Mesenchymal stem cell (in vitro differentiated cells and primary cell): Measurements from ENCODE around the gene KLHL29.

Experiments
- DNase-seq: peaks from one replicate; pipeline ENCODE4 v3.0.0-alpha.2; 2013
- H2AFZ ChIP-seq: one replicate; pipeline ENCODE4 v1.6.1; 2013; ENCODE audit warnings: low read depth, mild to moderate bottlenecking, control low read depth, inconsistent platforms, low read length, moderate library complexity
- H2AK5ac ChIP-seq: 2 replicates; pipeline ENCODE4 v1.6.1; 2013; ENCODE audit warnings: low read length, moderate library complexity, mild to moderate bottlenecking, inconsistent platforms; ENCODE audit not compliant: severe bottlenecking
- H2BK120ac ChIP-seq: one replicate; pipeline ENCODE4 v1.6.1; 2013; ENCODE audit warnings: low read depth, mild to moderate bottlenecking, inconsistent platforms, low read length, moderate library complexity
- H2BK12ac ChIP-seq, 2 experiments: one replicate each; pipeline ENCODE4 v1.6.1; 2013; ENCODE audit warnings: inconsistent platforms in 2 of 2, low read length in 2 of 2, mild to moderate bottlenecking in 2 of 2, moderate library complexity in 2 of 2, control low read depth in 1 of 2
- H2BK15ac ChIP-seq: one replicate; pipeline ENCODE4 v1.6.1; 2013; ENCODE audit warnings: mild to moderate bottlenecking, low read depth, inconsistent platforms; ENCODE audit not compliant: poor library complexity, severe bottlenecking
- H2BK5ac ChIP-seq: 2 replicates; pipeline ENCODE4 v1.6.1; 2013; ENCODE audit warnings: low read depth, mild to moderate bottlenecking, low read length, control low read depth, inconsistent platforms; ENCODE audit not compliant: poor library complexity, severe bottlenecking
- H3K14ac ChIP-seq, 2 experiments: one replicate each; pipeline ENCODE4 v1.6.1; 2013; ENCODE audit warnings: inconsistent platforms in 2 of 2, low read length in 2 of 2, control low read depth in 1 of 2, mild to moderate bottlenecking in 1 of 2, moderate library complexity in 1 of 2
- H3K18ac ChIP-seq, 2 experiments: one replicate each; pipeline ENCODE4 v1.6.1; 2013; ENCODE audit warnings: inconsistent platforms in 2 of 2, low read length in 2 of 2, control low read depth in 1 of 2, low read depth in 1 of 2, mild to moderate bottlenecking in 1 of 2
- H3K23ac ChIP-seq, 2 experiments: one replicate each; pipeline ENCODE4 v1.6.1; 2013; ENCODE audit warnings: inconsistent platforms in 2 of 2, low read length in 2 of 2, mild to moderate bottlenecking in 2 of 2, moderate library complexity in 2 of 2, control low read depth in 1 of 2
- H3K27ac ChIP-seq: 2 replicates; pipeline ENCODE4 v1.5.1; 2013; ENCODE audit warnings: mild to moderate bottlenecking, moderate library complexity, low read length, control low read depth, inconsistent platforms; ENCODE audit not compliant: poor library complexity, severe bottlenecking
- H3K27me3 ChIP-seq, 2 experiments: 2 replicates each; pipeline versions ENCODE4 v1.6.1 to v1.7.0; 2013; ENCODE audit warnings: low read length in 2 of 2, mild to moderate bottlenecking in 2 of 2, moderate library complexity in 2 of 2, control low read depth in 1 of 2, inconsistent platforms in 1 of 2; ENCODE audit not compliant: control insufficient read depth in 1 of 2, insufficient read depth in 1 of 2
- H3K36me3 ChIP-seq, 2 experiments: 2 replicates each; pipeline versions ENCODE4 v1.6.1 to v1.7.0; 2013; ENCODE audit warnings: low read length in 2 of 2, control low read depth in 1 of 2, inconsistent platforms in 1 of 2, low read depth in 1 of 2, mild to moderate bottlenecking in 1 of 2; ENCODE audit not compliant: insufficient read depth in 2 of 2, control insufficient read depth in 1 of 2
- H3K4ac ChIP-seq, 2 experiments: one replicate each; pipeline ENCODE4 v1.6.1; 2013; ENCODE audit warnings: inconsistent platforms in 2 of 2, low read length in 2 of 2, mild to moderate bottlenecking in 2 of 2, moderate library complexity in 2 of 2, control low read depth in 1 of 2, low read depth in 1 of 2
- H3K4me1 ChIP-seq: 2 replicates; pipeline ENCODE4 v1.6.1; 2013; ENCODE audit warnings: low read depth, low read length, control low read depth; ENCODE audit not compliant: control insufficient read depth, insufficient read depth
- H3K4me2 ChIP-seq: 2 replicates; pipeline ENCODE4 v1.6.1; 2013; ENCODE audit warnings: low read length, mild to moderate bottlenecking, inconsistent platforms; ENCODE audit not compliant: poor library complexity, severe bottlenecking
- H3K4me3 ChIP-seq, 2 experiments: 2 replicates each; pipeline versions ENCODE4 v1.5.1 to v1.7.0; 2013; ENCODE audit warnings: low read length in 2 of 2, mild to moderate bottlenecking in 2 of 2, control low read depth in 1 of 2, low read depth in 1 of 2; ENCODE audit not compliant: insufficient read depth in 1 of 2
- H3K79me1 ChIP-seq: replicated peaks from 2 replicates; pipeline ENCODE4 v1.6.1; 2013; ENCODE audit warnings: mild to moderate bottlenecking, control low read depth, low read length, inconsistent platforms; ENCODE audit not compliant: poor library complexity, severe bottlenecking
- H3K9ac ChIP-seq: 2 replicates; pipeline ENCODE4 v1.7.0; 2013; ENCODE audit warnings: mild to moderate bottlenecking, low read length, moderate library complexity
- H3K9me3 ChIP-seq: 2 replicates; pipeline ENCODE4 v1.7.0; 2013; ENCODE audit warnings: mild to moderate bottlenecking, low read length; ENCODE audit not compliant: control insufficient read depth
- H4K8ac ChIP-seq: one replicate; pipeline ENCODE4 v1.6.1; 2013; ENCODE audit warnings: inconsistent platforms, mild to moderate bottlenecking, low read length, moderate library complexity
- H4K91ac ChIP-seq: one replicate; pipeline ENCODE4 v1.6.1; 2013; ENCODE audit warnings: mild to moderate bottlenecking, low read length, inconsistent platforms
- WGBS: methylation state at CpG from one replicate; pipeline ENCODE4 v1.1.7; 2013; ENCODE audit warnings: mixed read lengths; 5-methylcytosine and 5-hydroxymethylcytosine counted together

The KLHL29 gene

DNA sequence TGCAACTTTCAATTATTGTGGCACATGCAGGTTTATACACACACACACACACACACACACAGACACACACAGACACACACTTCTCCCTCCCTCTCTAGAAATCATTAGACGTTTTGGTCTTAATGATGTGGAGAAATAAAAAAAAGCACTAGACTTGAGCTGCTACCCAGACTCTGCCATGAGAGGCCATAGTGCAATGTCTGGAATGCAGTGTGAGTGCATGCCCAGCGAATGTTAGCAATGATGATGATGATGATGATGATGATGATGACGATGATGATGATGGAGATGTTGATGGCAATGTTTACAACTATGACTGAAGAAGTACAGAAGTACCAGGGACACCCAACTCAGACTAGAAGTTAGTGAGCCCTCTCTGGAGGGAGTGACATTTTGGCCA lies 23.8 kb upstream of the KLHL29 start:
- Histone ChIP-seq H3K27ac (no peak overlapping the region), H3K23ac (no peak overlapping the region), H4K91ac (no peak overlapping the region), H2BK120ac (no peak overlapping the region), H3K79me1 (no peaks in the 10 kb centered on the region), H2BK15ac (no peak overlapping the region), H2BK5ac (no peak overlapping the region), H4K8ac (no peak overlapping the region), H3K4ac (no peak overlapping the region), H2AFZ (no peak overlapping the region), H3K18ac (no peak overlapping the region), H3K36me3 (no peaks in the 10 kb centered on the region), H2AK5ac (no peak overlapping the region), H3K4me2 (no peak overlapping the region), H3K9me3 (no peaks in the 10 kb centered on the region), H3K27me3 (peaks cover 3% of the 10 kb centered on the region in 2 experiments), H2BK12ac (no peak overlapping the region), H3K4me3 (no peak overlapping the region), H3K9ac (no peak overlapping the region), H3K14ac (no peak overlapping the region), H3K4me1 (peaks cover 2% of the 10 kb centered on the region)
- DNase-seq, result no peak
- 85% methylated on average over 3 of the region's 3 CpGs for WGBS

DNA sequence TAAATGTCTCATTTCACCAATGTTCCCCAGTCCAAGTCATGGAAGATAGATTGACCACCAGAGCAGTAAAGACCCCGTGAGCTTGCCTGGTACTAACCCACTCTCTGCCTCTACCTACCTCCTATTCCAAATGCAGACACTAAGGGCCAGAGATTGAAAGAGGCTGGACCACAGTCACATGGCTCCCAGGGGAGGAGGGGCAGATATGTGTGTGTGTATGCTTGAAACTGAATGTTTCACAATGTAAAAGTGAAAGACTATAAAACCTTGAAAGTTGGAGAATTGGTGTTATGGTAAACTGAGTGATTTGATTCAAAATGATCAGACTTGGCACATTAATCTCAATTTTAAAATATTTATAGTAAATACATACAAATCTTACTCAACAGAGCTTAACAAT lies 21.7 kb upstream of the KLHL29 start:
- H2AFZ ChIP-seq, result no peak overlapping the region
- H3K9me3 ChIP-seq, result no peaks in the 10 kb centered on the region
- no peak overlapping the region for H3K4ac ChIP-seq
- H3K36me3 ChIP-seq, result no peaks in the 10 kb centered on the region
- H2BK12ac ChIP-seq, result no peak overlapping the region
- WGBS, result 92% methylated on average over 1 of the region's 1 CpG
- no peak for DNase-seq
- H3K4me1 ChIP-seq, result peaks cover 2% of the 10 kb centered on the region
- no peak overlapping the region for H3K4me3 ChIP-seq
- H3K9ac ChIP-seq, result no peak overlapping the region
- no peak overlapping the region for H2BK120ac ChIP-seq
- no peaks in the 10 kb centered on the region for H3K79me1 ChIP-seq
- H3K23ac ChIP-seq, result no peak overlapping the region
- no peak overlapping the region for H2BK5ac ChIP-seq
- no peak overlapping the region for H4K8ac ChIP-seq
- H3K18ac ChIP-seq, result no peak overlapping the region
- H3K27me3 ChIP-seq, result peaks cover 3% of the 10 kb centered on the region in 2 experiments
- no peak overlapping the region for H3K27ac ChIP-seq
- no peak overlapping the region for H3K4me2 ChIP-seq
- H2BK15ac ChIP-seq, result no peak overlapping the region
- no peak overlapping the region for H4K91ac ChIP-seq
- no peak overlapping the region for H3K14ac ChIP-seq
- no peak overlapping the region for H2AK5ac ChIP-seq

DNA sequence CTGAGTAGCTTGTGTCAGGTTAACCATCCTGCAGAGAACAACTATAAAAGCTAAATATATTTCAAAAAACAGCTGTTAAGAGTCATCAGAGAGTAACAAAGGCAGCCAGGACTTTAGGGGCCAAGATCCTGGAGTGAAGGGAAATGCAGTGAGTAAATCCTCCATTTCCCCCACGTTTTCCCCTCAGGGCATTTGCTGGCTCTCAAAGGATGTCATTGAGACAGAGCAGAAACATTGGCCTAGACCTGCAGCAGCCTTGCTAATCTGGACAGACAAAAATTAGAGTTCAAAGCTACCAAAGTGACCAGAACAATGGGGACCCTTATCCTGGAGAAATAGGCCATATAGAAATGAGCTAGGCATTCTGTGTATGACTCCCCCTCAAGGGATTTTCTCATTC lies 21.1 kb upstream of the KLHL29 start:
- H3K27ac ChIP-seq, result no peak overlapping the region
- H3K18ac ChIP-seq, result no peak overlapping the region
- peaks cover 3% of the 10 kb centered on the region in 2 experiments for H3K27me3 ChIP-seq
- no peak overlapping the region for H2AFZ ChIP-seq
- H3K4ac ChIP-seq, result no peak overlapping the region
- H2BK15ac ChIP-seq, result no peak overlapping the region
- no peak overlapping the region for H2BK5ac ChIP-seq
- no peak overlapping the region for H4K91ac ChIP-seq
- H3K4me3 ChIP-seq, result no peak overlapping the region
- H4K8ac ChIP-seq, result no peak overlapping the region
- no peaks in the 10 kb centered on the region for H3K79me1 ChIP-seq
- H3K9ac ChIP-seq, result no peak overlapping the region
- no peak overlapping the region for H3K4me2 ChIP-seq
- no peaks in the 10 kb centered on the region for H3K9me3 ChIP-seq
- no peak overlapping the region for H2BK120ac ChIP-seq
- H3K23ac ChIP-seq, result no peak overlapping the region
- H3K36me3 ChIP-seq, result no peaks in the 10 kb centered on the region
- no peak for DNase-seq
- whole genome bisulfite sequencing, result 22% methylated on average over 1 of the region's 1 CpG
- H2AK5ac ChIP-seq, result no peak overlapping the region
- no peak overlapping the region for H2BK12ac ChIP-seq
- peaks cover 2% of the 10 kb centered on the region for H3K4me1 ChIP-seq
- H3K14ac ChIP-seq, result no peak overlapping the region

DNA sequence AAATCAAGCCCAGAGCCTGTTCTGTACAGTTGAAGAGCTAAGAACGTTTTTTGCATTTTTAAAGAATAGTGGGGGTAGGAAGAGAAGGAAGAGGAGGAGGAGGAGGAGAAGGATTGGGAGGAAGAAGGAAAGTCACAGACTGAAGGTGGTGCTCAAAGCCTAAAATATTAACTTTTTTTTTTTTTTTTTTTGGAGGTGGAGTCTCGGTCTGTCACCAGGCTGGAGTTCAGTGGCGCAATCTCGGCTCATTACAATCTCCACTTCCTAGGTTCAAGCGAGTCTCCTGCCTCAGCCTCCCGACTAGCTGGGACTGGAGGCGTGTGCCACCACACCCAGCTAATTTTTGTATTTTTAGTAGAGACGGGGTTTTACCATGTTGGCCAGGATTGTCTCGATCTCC lies 18.3 kb upstream of the KLHL29 start:
- 76% methylated on average over 2 of the region's 9 CpGs for WGBS
- no peak overlapping the region for H2BK15ac ChIP-seq

More for the DNA sequence above, 18.3 kb upstream of the KLHL29 start:
- Histone ChIP-seq H2BK5ac (no peak overlapping the region), H4K91ac (no peak overlapping the region), H3K4me1 (no peaks in the 10 kb centered on the region), H3K14ac (no peak overlapping the region), H4K8ac (no peak overlapping the region), H3K27me3 (peaks cover 3% of the 10 kb centered on the region in 2 experiments), H2BK120ac (no peak overlapping the region), H3K18ac (no peak overlapping the region), H2AFZ (no peak overlapping the region), H2BK12ac (no peak overlapping the region), H3K4me3 (no peak overlapping the region), H3K27ac (no peak overlapping the region), H3K79me1 (no peaks in the 10 kb centered on the region), H3K23ac (no peak overlapping the region), H3K36me3 (no peaks in the 10 kb centered on the region), H3K4me2 (no peak overlapping the region), H3K9ac (no peak overlapping the region), H3K9me3 (no peaks in the 10 kb centered on the region), H3K4ac (no peak overlapping the region), H2AK5ac (no peak overlapping the region)
- no peak for DNase-seq
